NCI-H2227 (cell line): ENCODE data around the gene GAMT.
"Not testable (repeated sequence)": the region's sequence is repeated elsewhere in the genome, so short reads cannot be mapped to it uniquely, and the experiment has no call there.

Experiments
- DNase-seq: peaks from one replicate; lab custom pipeline; 2025; ENCODE audit not compliant: unreplicated experiment; lab: John Stamatoyannopoulos, UW

GAMT gene

GRCh38 chr19:1434040-1434366 lies 32.7 kb upstream of the GAMT start:
- no peak for DNase-seq

GRCh38 chr19:1433119-1434039 lies 32.0 kb upstream of the GAMT start:
- no peak for DNase-seq

- DNase-seq = no peak
Measured at GRCh38 chr19:1432507-1432887, 31.2 kb upstream of the GAMT start.

- no peak for DNase-seq
Measured at GRCh38 chr19:1431759-1432506, 30.6 kb upstream of the GAMT start.

GRCh38 chr19:1430246-1430645 lies 28.9 kb upstream of the GAMT start:
- no peak for DNase-seq

- DNase-seq = no peak
Measured at GRCh38 chr19:1429750-1430149, 28.4 kb upstream of the GAMT start.

GRCh38 chr19:1428738-1429391 lies 27.5 kb upstream of the GAMT start:
- no peak for DNase-seq

GRCh38 chr19:1427221-1427920 lies 26.0 kb upstream of the GAMT start:
- DNase-seq = no peak

GRCh38 chr19:1426736-1427135 lies 25.4 kb upstream of the GAMT start:
- no peak for DNase-seq

GRCh38 chr19:1425902-1426301 lies 24.6 kb upstream of the GAMT start:
- DNase-seq = no peak

- DNase-seq = no peak
Measured at GRCh38 chr19:1425102-1425837, 23.9 kb upstream of the GAMT start.

GRCh38 chr19:1424192-1424955 lies 23.0 kb upstream of the GAMT start:
- peak; percentile 18 for DNase-seq

- no peak for DNase-seq
Measured at GRCh38 chr19:1423436-1424191, 22.3 kb upstream of the GAMT start.

GRCh38 chr19:1422943-1423342 lies 21.6 kb upstream of the GAMT start:
- DNase-seq = no peak

GRCh38 chr19:1422360-1422759 lies 21.0 kb upstream of the GAMT start:
- no peak for DNase-seq

- DNase-seq = no peak
Measured at GRCh38 chr19:1421958-1422305, 20.6 kb upstream of the GAMT start.

GRCh38 chr19:1421218-1421957 lies 20.0 kb upstream of the GAMT start:
- DNase-seq = no peak

- DNase-seq = no peak
Measured at GRCh38 chr19:1420590-1420989, 19.2 kb upstream of the GAMT start.

- DNase-seq = not testable (repeated sequence)
Measured at GRCh38 chr19:1420085-1420484, 18.7 kb upstream of the GAMT start.
